GM23338 (cell line): Measurements from ENCODE around the gene BICC1. TPM values are rescaled to one million over a fixed set of nuclear protein-coding genes. Genes with fewer than 3 reads are reported as not detected.

Source experiments
- ATAC-seq: fragments of 200-7000 bp; cut with Tn5 transposase; 3 replicates; pipeline ENCODE4 v1.9.1; 2020
- DNase-seq: peaks from one replicate; pipeline ENCODE4 v3.0.0-alpha.2; 2015; ENCODE audit warnings: low spot score
- H2AFZ ChIP-seq: fragments of 200-600 bp; sonication (generic); 2 replicates; pipeline ENCODE4 v1.8.0; 2016; ENCODE audit warnings: antibody characterized with exemption, mild to moderate bottlenecking, moderate library complexity
- H3F3A ChIP-seq: fragments of 200-600 bp; sonication (generic); replicated peaks from 2 replicates; pipeline ENCODE4 v1.8.0; 2017; ENCODE audit warnings: antibody characterized with exemption, mixed run types, low read depth
- H3K27ac ChIP-seq: fragments of 200-600 bp; sonication (generic); 2 replicates; pipeline ENCODE4 v1.6.1; 2016; ENCODE audit warnings: low read depth
- H3K27me3 ChIP-seq: fragments of 200-600 bp; sonication (generic); 2 replicates; pipeline ENCODE4 v1.8.0; 2016; ENCODE audit warnings: mild to moderate bottlenecking, mixed run types, moderate library complexity; ENCODE audit not compliant: insufficient read depth
- H3K36me3 ChIP-seq: fragments of 200-600 bp; sonication (generic); 2 replicates; pipeline ENCODE4 v1.8.0; 2016; ENCODE audit warnings: mild to moderate bottlenecking; ENCODE audit not compliant: insufficient read depth
- H3K4me1 ChIP-seq: fragments of 200-600 bp; sonication (generic); 2 replicates; pipeline ENCODE4 v1.8.0; 2016; ENCODE audit warnings: mild to moderate bottlenecking, moderate library complexity; ENCODE audit not compliant: insufficient read depth
- H3K4me2 ChIP-seq: fragments of 200-600 bp; sonication (generic); 2 replicates; pipeline ENCODE4 v1.7.1; 2017; ENCODE audit warnings: mixed run types
- H3K4me3 ChIP-seq: fragments of 200-600 bp; sonication (generic); 2 replicates; pipeline ENCODE4 v1.6.1; 2016; ENCODE audit warnings: mixed run types
- H3K79me2 ChIP-seq: fragments of 200-600 bp; sonication (generic); replicated peaks from 2 replicates; pipeline ENCODE4 v1.8.0; 2017; ENCODE audit warnings: mild to moderate bottlenecking; ENCODE audit not compliant: insufficient read depth
- H3K9me2 ChIP-seq: fragments of 200-600 bp; sonication (generic); 2 replicates; pipeline ENCODE4 v1.8.0; 2017; ENCODE audit not compliant: insufficient read depth
- H4K20me1 ChIP-seq: fragments of 200-600 bp; sonication (generic); replicated peaks from 2 replicates; pipeline ENCODE4 v1.8.0; 2017; ENCODE audit warnings: mild to moderate bottlenecking; ENCODE audit not compliant: insufficient read depth
- H3K27ac Mint-ChIP-seq: 2 replicates; pipeline ENCODE4 v1.8.0; 2020; ENCODE audit warnings: inconsistent platforms, mild to moderate bottlenecking, moderate library complexity, mixed read lengths
- H3K27me3 Mint-ChIP-seq: 3 replicates; pipeline ENCODE4 v1.8.0; 2022; ENCODE audit warnings: low read depth, mild to moderate bottlenecking, moderate library complexity, mixed read lengths, inconsistent platforms; ENCODE audit not compliant: insufficient read depth, poor library complexity
- H3K36me3 Mint-ChIP-seq: 3 replicates; pipeline ENCODE4 v1.8.0; 2021; ENCODE audit warnings: low read depth, mild to moderate bottlenecking, inconsistent platforms, moderate library complexity, mixed read lengths
- H3K4me1 Mint-ChIP-seq: 3 replicates; pipeline ENCODE4 v1.8.0; 2020; ENCODE audit warnings: mild to moderate bottlenecking, inconsistent platforms, mixed read lengths
- H3K4me3 Mint-ChIP-seq: 3 replicates; pipeline ENCODE4 v1.8.0; 2021; ENCODE audit warnings: moderate library complexity, mild to moderate bottlenecking, inconsistent platforms, mixed read lengths
- H3K9me3 Mint-ChIP-seq: 3 replicates; pipeline ENCODE4 v1.8.0; 2020; ENCODE audit warnings: moderate library complexity, mild to moderate bottlenecking, inconsistent platforms, mixed read lengths
- CREB1 ChIP-seq: fragments of 250-450 bp; sonication (Bioruptor Pico); IDR thresholded peaks from 2 replicates; pipeline ENCODE4 v1.5.0; 2020; ENCODE audit warnings: low read depth, mild to moderate bottlenecking, moderate library complexity
- EZH2 ChIP-seq: fragments of 200-600 bp; sonication (generic); IDR thresholded peaks from one replicate; pipeline ENCODE4 v1.8.0; 2017; ENCODE audit warnings: antibody characterized with exemption, mild to moderate bottlenecking, low read depth; ENCODE audit not compliant: unreplicated experiment
- EZH2phosphoT487 ChIP-seq: fragments of 200-600 bp; sonication (generic); IDR thresholded peaks from one replicate; pipeline ENCODE4 v1.8.1; 2018; ENCODE audit warnings: antibody characterized with exemption; ENCODE audit not compliant: unreplicated experiment
- JUNB ChIP-seq: IDR thresholded peaks from one replicate; pipeline ENCODE4 v1.6.1; 2016; ENCODE audit warnings: antibody characterized with exemption; ENCODE audit not compliant: unreplicated experiment
- NANOG ChIP-seq: IDR thresholded peaks from 2 replicates; pipeline ENCODE4 v1.6.1; 2016; ENCODE audit warnings: antibody characterized with exemption, borderline replicate concordance
- POLR2AphosphoS5 ChIP-seq: IDR thresholded peaks from 2 replicates; pipeline ENCODE4 v1.6.1; 2016; ENCODE audit warnings: antibody characterized with exemption, low read depth
- ZNF114 ChIP-seq: fragments of 250-450 bp; sonication (Bioruptor Pico); IDR thresholded peaks from 2 replicates; pipeline ENCODE4 v1.5.0; 2020; ENCODE audit warnings: mild to moderate bottlenecking, moderate library complexity
- ZNF331 ChIP-seq: fragments of 250-450 bp; sonication (Bioruptor Pico); IDR thresholded peaks from 2 replicates; pipeline ENCODE4 v1.5.0; 2020; ENCODE audit warnings: low read depth, mild to moderate bottlenecking, moderate library complexity
- polyA plus RNA-seq: library from polyadenylated mRNA; unstranded; fragments of >200 nt; fragmentation: Nextera tagmentation; extraction: Ambion mirVana; gene quantifications from 2 replicates; pipeline ENCODE4 v1.2.1, GENCODE V29; 2016
- total RNA-seq: library from RNA; depleted of rRNA; stranded (reverse); fragments of >200 nt; shearing (Covaris generic); gene quantifications from 2 replicates; pipeline ENCODE4 v1.2.3, GENCODE V29; 2014
- TF ChIP-seq, protein P1 (sequence below): IDR thresholded peaks from 2 replicates; pipeline ENCODE4 v1.6.1; 2016; ENCODE audit warnings: antibody characterized with exemption
- TF ChIP-seq, protein P2 (sequence below): fragments of 250-450 bp; sonication (Bioruptor Pico); IDR thresholded peaks from 2 replicates; pipeline ENCODE4 v1.5.0; 2020; ENCODE audit warnings: mild to moderate bottlenecking, moderate library complexity
- TF ChIP-seq, protein P3 (sequence below), 2 experiments: fragments of 200-600 bp in 1 of 2; sonication (generic) in 1 of 2; conservative IDR thresholded peaks; 2 replicates each; pipeline versions ENCODE4 v1.5.1 to v1.6.1; 2016 to 2017; ENCODE audit warnings: antibody characterized with exemption in 2 of 2, low read depth in 2 of 2, mild to moderate bottlenecking in 2 of 2, moderate library complexity in 1 of 2

BICC1 gene
- total and polyA plus RNA-seq, 2 experiments from 2014 or later = 1.3 to 2.2 TPM

DNA sequence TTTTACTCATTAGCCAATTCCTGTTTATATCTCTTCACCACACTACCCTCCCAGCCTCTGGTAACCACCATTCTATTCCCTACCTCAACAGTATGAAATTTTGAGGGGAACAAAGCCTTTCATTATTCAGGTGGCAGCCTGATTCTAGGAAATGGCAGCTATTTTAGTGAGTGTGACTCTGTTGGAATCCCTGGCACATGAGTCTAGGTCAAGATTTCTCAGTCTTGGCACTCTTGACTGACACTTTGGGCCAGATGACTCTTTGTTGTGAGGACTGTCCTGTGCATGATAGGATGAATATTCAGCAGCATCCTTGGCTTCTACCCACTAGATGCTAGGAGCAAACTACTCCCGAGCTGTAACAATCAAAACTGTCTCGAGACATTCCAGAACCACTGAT lies 341.0 kb downstream of the BICC1 start:
- no peaks in the 10 kb centered on the region; the same call in 1 of the 2 replicates for H3K4me1 ChIP-seq
- no peak for DNase-seq
- no peaks in the 10 kb centered on the region for H3K79me2 ChIP-seq
- no peak overlapping the region for H3K4me3 Mint-ChIP-seq
- H3K36me3 Mint-ChIP-seq = peaks cover 3% of the 10 kb centered on the region; the same call in 1 of the 3 replicates
- H3K4me2 ChIP-seq = no peak overlapping the region
- H3K27ac Mint-ChIP-seq = no peak overlapping the region
- H3K4me1 Mint-ChIP-seq = peaks cover 6% of the 10 kb centered on the region; the same call in 2 of the 3 replicates
- H3K27me3 ChIP-seq = no peaks in the 10 kb centered on the region
- H3K36me3 ChIP-seq = no peaks in the 10 kb centered on the region
- no peak for TF ChIP-seq EZH2phosphoT487
- TF ChIP-seq JUNB = no peak
- TF ChIP-seq, protein P1, sequence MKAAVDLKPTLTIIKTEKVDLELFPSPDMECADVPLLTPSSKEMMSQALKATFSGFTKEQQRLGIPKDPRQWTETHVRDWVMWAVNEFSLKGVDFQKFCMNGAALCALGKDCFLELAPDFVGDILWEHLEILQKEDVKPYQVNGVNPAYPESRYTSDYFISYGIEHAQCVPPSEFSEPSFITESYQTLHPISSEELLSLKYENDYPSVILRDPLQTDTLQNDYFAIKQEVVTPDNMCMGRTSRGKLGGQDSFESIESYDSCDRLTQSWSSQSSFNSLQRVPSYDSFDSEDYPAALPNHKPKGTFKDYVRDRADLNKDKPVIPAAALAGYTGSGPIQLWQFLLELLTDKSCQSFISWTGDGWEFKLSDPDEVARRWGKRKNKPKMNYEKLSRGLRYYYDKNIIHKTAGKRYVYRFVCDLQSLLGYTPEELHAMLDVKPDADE = no peak
- peaks cover 9% of the 10 kb centered on the region for H3K9me3 Mint-ChIP-seq
- no peak overlapping the region for H2AFZ ChIP-seq
- H3K4me3 ChIP-seq = no peak overlapping the region
- no peak for ATAC-seq
- no peaks in the 10 kb centered on the region for H3K27me3 Mint-ChIP-seq
- no peak overlapping the region for H3K27ac ChIP-seq
- no peaks in the 10 kb centered on the region for H4K20me1 ChIP-seq
- no peaks in the 10 kb centered on the region for H3F3A ChIP-seq
- H3K9me2 ChIP-seq = 0 out of 2 replicates have a peak, but pooled peaks cover 3% of the 10 kb centered on the region

DNA sequence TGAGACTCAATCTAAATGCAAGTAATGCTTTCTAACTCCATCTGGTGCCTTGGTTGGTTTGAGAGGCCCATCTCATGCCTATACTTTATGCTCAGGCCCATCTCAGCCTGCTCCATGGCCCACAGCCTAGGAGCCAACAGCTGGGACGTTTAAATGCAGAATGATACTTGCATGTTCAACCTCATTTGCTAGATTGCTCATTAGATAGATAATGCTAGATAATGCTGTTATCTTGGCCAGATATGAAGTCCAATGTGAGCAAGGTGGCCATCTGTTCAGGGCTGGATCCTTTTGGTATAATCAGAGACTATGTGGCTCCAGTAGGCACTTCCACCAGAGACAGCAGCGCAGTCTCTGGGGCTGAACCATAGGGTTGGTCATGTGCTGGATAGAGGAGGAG lies 342.1 kb downstream of the BICC1 start:
- no peaks in the 10 kb centered on the region for H3K36me3 ChIP-seq
- H3K27me3 ChIP-seq = no peaks in the 10 kb centered on the region
- Mint-ChIP-seq H3K36me3 (peaks cover 6% of the 10 kb centered on the region; the same call in 1 of the 3 replicates), H3K27me3 (no peaks in the 10 kb centered on the region), H3K9me3 (peaks cover 13% of the 10 kb centered on the region), H3K27ac (no peak overlapping the region), H3K4me3 (no peak overlapping the region), H3K4me1 (peaks cover 6% of the 10 kb centered on the region; the same call in 2 of the 3 replicates)
- no peaks in the 10 kb centered on the region for H3K79me2 ChIP-seq
- H3K27ac ChIP-seq = no peak overlapping the region
- H3K4me2 ChIP-seq = no peak overlapping the region
- ATAC-seq = no peak
- H3K9me2 ChIP-seq = 0 out of 2 replicates have a peak, but pooled peaks cover 9% of the 10 kb centered on the region
- H3F3A ChIP-seq = no peaks in the 10 kb centered on the region
- no peaks in the 10 kb centered on the region for H4K20me1 ChIP-seq
- no peaks in the 10 kb centered on the region; the same call in 1 of the 2 replicates for H3K4me1 ChIP-seq
- H3K4me3 ChIP-seq = no peak overlapping the region
- H2AFZ ChIP-seq = no peak overlapping the region
- no peak for DNase-seq
- TF ChIP-seq CREB1 (CRISPR knock-in tag) (no peak), ZNF114 (CRISPR knock-in tag) (no peak), EZH2phosphoT487 (no peak), ZNF331 (no peak), POLR2AphosphoS5 (no peak), EZH2 (no peak), NANOG (no peak)
- TF ChIP-seq, protein P2, sequence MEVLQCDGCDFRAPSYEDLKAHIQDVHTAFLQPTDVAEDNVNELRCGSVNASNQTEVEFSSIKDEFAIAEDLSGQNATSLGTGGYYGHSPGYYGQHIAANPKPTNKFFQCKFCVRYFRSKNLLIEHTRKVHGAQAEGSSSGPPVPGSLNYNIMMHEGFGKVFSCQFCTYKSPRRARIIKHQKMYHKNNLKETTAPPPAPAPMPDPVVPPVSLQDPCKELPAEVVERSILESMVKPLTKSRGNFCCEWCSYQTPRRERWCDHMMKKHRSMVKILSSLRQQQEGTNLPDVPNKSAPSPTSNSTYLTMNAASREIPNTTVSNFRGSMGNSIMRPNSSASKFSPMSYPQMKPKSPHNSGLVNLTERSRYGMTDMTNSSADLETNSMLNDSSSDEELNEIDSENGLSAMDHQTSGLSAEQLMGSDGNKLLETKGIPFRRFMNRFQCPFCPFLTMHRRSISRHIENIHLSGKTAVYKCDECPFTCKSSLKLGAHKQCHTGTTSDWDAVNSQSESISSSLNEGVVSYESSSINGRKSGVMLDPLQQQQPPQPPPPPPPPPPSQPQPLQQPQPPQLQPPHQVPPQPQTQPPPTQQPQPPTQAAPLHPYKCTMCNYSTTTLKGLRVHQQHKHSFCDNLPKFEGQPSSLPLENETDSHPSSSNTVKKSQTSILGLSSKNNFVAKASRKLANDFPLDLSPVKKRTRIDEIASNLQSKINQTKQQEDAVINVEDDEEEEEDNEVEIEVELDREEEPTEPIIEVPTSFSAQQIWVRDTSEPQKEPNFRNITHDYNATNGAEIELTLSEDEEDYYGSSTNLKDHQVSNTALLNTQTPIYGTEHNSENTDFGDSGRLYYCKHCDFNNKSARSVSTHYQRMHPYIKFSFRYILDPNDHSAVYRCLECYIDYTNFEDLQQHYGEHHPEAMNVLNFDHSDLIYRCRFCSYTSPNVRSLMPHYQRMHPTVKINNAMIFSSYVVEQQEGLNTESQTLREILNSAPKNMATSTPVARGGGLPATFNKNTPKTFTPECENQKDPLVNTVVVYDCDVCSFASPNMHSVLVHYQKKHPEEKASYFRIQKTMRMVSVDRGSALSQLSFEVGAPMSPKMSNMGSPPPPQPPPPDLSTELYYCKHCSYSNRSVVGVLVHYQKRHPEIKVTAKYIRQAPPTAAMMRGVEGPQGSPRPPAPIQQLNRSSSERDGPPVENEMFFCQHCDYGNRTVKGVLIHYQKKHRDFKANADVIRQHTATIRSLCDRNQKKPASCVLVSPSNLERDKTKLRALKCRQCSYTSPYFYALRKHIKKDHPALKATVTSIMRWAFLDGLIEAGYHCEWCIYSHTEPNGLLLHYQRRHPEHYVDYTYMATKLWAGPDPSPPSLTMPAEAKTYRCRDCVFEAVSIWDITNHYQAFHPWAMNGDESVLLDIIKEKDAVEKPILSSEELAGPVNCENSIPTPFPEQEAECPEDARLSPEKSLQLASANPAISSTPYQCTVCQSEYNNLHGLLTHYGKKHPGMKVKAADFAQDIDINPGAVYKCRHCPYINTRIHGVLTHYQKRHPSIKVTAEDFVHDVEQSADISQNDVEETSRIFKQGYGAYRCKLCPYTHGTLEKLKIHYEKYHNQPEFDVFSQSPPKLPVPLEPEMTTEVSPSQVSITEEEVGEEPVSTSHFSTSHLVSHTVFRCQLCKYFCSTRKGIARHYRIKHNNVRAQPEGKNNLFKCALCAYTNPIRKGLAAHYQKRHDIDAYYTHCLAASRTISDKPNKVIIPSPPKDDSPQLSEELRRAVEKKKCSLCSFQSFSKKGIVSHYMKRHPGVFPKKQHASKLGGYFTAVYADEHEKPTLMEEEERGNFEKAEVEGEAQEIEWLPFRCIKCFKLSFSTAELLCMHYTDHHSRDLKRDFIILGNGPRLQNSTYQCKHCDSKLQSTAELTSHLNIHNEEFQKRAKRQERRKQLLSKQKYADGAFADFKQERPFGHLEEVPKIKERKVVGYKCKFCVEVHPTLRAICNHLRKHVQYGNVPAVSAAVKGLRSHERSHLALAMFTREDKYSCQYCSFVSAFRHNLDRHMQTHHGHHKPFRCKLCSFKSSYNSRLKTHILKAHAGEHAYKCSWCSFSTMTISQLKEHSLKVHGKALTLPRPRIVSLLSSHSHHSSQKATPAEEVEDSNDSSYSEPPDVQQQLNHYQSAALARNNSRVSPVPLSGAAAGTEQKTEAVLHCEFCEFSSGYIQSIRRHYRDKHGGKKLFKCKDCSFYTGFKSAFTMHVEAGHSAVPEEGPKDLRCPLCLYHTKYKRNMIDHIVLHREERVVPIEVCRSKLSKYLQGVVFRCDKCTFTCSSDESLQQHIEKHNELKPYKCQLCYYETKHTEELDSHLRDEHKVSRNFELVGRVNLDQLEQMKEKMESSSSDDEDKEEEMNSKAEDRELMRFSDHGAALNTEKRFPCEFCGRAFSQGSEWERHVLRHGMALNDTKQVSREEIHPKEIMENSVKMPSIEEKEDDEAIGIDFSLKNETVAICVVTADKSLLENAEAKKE = no peak
- TF ChIP-seq, protein P1 = no peak
- TF ChIP-seq, protein P3, sequence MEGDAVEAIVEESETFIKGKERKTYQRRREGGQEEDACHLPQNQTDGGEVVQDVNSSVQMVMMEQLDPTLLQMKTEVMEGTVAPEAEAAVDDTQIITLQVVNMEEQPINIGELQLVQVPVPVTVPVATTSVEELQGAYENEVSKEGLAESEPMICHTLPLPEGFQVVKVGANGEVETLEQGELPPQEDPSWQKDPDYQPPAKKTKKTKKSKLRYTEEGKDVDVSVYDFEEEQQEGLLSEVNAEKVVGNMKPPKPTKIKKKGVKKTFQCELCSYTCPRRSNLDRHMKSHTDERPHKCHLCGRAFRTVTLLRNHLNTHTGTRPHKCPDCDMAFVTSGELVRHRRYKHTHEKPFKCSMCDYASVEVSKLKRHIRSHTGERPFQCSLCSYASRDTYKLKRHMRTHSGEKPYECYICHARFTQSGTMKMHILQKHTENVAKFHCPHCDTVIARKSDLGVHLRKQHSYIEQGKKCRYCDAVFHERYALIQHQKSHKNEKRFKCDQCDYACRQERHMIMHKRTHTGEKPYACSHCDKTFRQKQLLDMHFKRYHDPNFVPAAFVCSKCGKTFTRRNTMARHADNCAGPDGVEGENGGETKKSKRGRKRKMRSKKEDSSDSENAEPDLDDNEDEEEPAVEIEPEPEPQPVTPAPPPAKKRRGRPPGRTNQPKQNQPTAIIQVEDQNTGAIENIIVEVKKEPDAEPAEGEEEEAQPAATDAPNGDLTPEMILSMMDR (conservative IDR thresholded peaks at IDR 0.05; ENCODE audit: low read depth in 2 of 2) = no peak
